Skin epidermis (tissue), 12 donors: ENCODE results near the gene GAREM1.

Experiments
- H3K27ac ChIP-seq, 21 experiments: fragments of 200-600 bp; sonication (generic) in 11 of 21; one replicate each; pipeline ENCODE4 v1.5.0; 2020; ENCODE audit warnings: mild to moderate bottlenecking in 3 of 21, inconsistent platforms in 2 of 21, moderate library complexity in 2 of 21
- H3K4me3 ChIP-seq, 7 experiments: fragments of 200-600 bp; sonication (generic) in 2 of 7; one replicate each; pipeline ENCODE4 v1.5.0; 2020; ENCODE audit warnings: inconsistent platforms in 2 of 7, mild to moderate bottlenecking in 2 of 7, moderate library complexity in 1 of 7

Gene GAREM1

GRCh38 chr18:32429402-32429801 lies 41.3 kb downstream of the GAREM1 start:
- Histone ChIP-seq H3K27ac (no peak overlapping the region), H3K4me3 (no peak overlapping the region)

- H3K27ac ChIP-seq = no peak overlapping the region
- H3K4me3 ChIP-seq = no peak overlapping the region
Measured at GRCh38 chr18:32427084-32427900, 43.4 kb downstream of the GAREM1 start.

GRCh38 chr18:32425466-32425865 lies 45.2 kb downstream of the GAREM1 start:
- Histone ChIP-seq H3K27ac (no peak overlapping the region), H3K4me3 (no peak overlapping the region)

- H3K27ac ChIP-seq = no peak overlapping the region
- no peak overlapping the region for H3K4me3 ChIP-seq
Measured at GRCh38 chr18:32424696-32425095, 46.0 kb downstream of the GAREM1 start.

- H3K4me3 ChIP-seq = no peak overlapping the region
- peak overlapping the region in 1 of 21 experiments; percentile 41 for H3K27ac ChIP-seq
Measured at GRCh38 chr18:32422978-32423740, 47.5 kb downstream of the GAREM1 start.

GRCh38 chr18:32422201-32422600 lies 48.5 kb downstream of the GAREM1 start:
- Histone ChIP-seq H3K4me3 (no peak overlapping the region), H3K27ac (peak overlapping the region in 1 of 21 experiments; percentile 41)

GRCh38 chr18:32420084-32420750 lies 50.5 kb downstream of the GAREM1 start:
- no peak overlapping the region for H3K27ac ChIP-seq
- no peak overlapping the region for H3K4me3 ChIP-seq

GRCh38 chr18:32418148-32418547 lies 52.5 kb downstream of the GAREM1 start:
- H3K27ac ChIP-seq = no peak overlapping the region

GRCh38 chr18:32405588-32405987 lies 65.1 kb downstream of the GAREM1 start:
- no peak overlapping the region for H3K4me3 ChIP-seq
- H3K27ac ChIP-seq = no peak overlapping the region

More at GRCh38 chr18:32418148-32418547, 52.5 kb downstream of the GAREM1 start:
- H3K4me3 ChIP-seq = no peak overlapping the region

- Histone ChIP-seq H3K27ac (no peak overlapping the region), H3K4me3 (no peak overlapping the region)
Measured at GRCh38 chr18:32401621-32402020, 69.1 kb downstream of the GAREM1 start.

GRCh38 chr18:32393407-32393806 lies 77.3 kb downstream of the GAREM1 start:
- Histone ChIP-seq H3K27ac (no peak overlapping the region), H3K4me3 (no peak overlapping the region)

- Histone ChIP-seq H3K4me3 (no peak overlapping the region), H3K27ac (no peak overlapping the region)
Measured at GRCh38 chr18:32391126-32391525, 79.6 kb downstream of the GAREM1 start.

- Histone ChIP-seq H3K27ac (no peak overlapping the region), H3K4me3 (no peak overlapping the region)
Measured at GRCh38 chr18:32389858-32390257, 80.8 kb downstream of the GAREM1 start.

- H3K27ac ChIP-seq = no peak overlapping the region
- no peak overlapping the region for H3K4me3 ChIP-seq
Measured at GRCh38 chr18:32389191-32389590, 81.5 kb downstream of the GAREM1 start.

GRCh38 chr18:32386471-32386870 lies 84.2 kb downstream of the GAREM1 start:
- Histone ChIP-seq H3K4me3 (no peak overlapping the region), H3K27ac (no peak overlapping the region)

- no peak overlapping the region for H3K4me3 ChIP-seq
- peak overlapping the region in 19 of 21 experiments; percentile 10 to 80 (median 48) for H3K27ac ChIP-seq
Measured at GRCh38 chr18:32383050-32383819, 87.4 kb downstream of the GAREM1 start.

GRCh38 chr18:32381761-32382160 lies 88.9 kb downstream of the GAREM1 start:
- no peak overlapping the region for H3K4me3 ChIP-seq
- H3K27ac ChIP-seq = peak overlapping the region in 13 of 21 experiments; percentile 28 to 80 (median 44)

GRCh38 chr18:32380559-32380958 lies 90.1 kb downstream of the GAREM1 start:
- Histone ChIP-seq H3K4me3 (no peak overlapping the region), H3K27ac (peak overlapping the region in 1 of 21 experiments; percentile 80)

GRCh38 chr18:32379891-32380290 lies 90.8 kb downstream of the GAREM1 start:
- Histone ChIP-seq H3K27ac (no peak overlapping the region), H3K4me3 (no peak overlapping the region)

GRCh38 chr18:32378705-32379104 lies 92.0 kb downstream of the GAREM1 start:
- no peak overlapping the region for H3K27ac ChIP-seq

More at GRCh38 chr18:32378705-32379104, 92.0 kb downstream of the GAREM1 start:
- no peak overlapping the region for H3K4me3 ChIP-seq
